Astrocyte (in vitro differentiated cells and primary cell): ENCODE results near the gene LGI1. TPM values are rescaled to one million over a fixed set of nuclear protein-coding genes. Genes with fewer than 3 reads are reported as not detected.

Source experiments
- DNase-seq: peaks from one replicate; pipeline ENCODE4 v3.0.0-alpha.2; 2010; ENCODE audit warnings: low read depth
- FAIRE-seq: peaks from 2 replicates; lab custom pipeline; 2011; peaks lifted over from hg19 to GRCh38; lab: Jason Lieb, UNC
- H2AFZ ChIP-seq: 2 replicates; pipeline ENCODE4 v1.6.0; 2012; ENCODE audit warnings: low read depth, low read length, inconsistent platforms
- H3K27ac ChIP-seq: 2 replicates; pipeline ENCODE4 v1.5.1; 2011; ENCODE audit warnings: low read depth, low read length, inconsistent platforms
- H3K27me3 ChIP-seq: 2 replicates; pipeline ENCODE4 v1.6.0; 2011; ENCODE audit warnings: low read length, inconsistent platforms; ENCODE audit not compliant: insufficient read depth
- H3K36me3 ChIP-seq: 2 replicates; pipeline ENCODE4 v1.5.1; 2011; ENCODE audit warnings: low read length, inconsistent platforms; ENCODE audit not compliant: insufficient read depth
- H3K4me1 ChIP-seq: 2 replicates; pipeline ENCODE4 v1.5.1; 2011; ENCODE audit warnings: low read length, inconsistent platforms; ENCODE audit not compliant: insufficient read depth
- H3K4me2 ChIP-seq: 2 replicates; pipeline ENCODE4 v1.6.0; 2012; ENCODE audit warnings: low read length, inconsistent platforms
- H3K4me3 ChIP-seq: 2 replicates; pipeline ENCODE4 v1.5.1; 2011; ENCODE audit warnings: low read depth, mild to moderate bottlenecking, low read length, inconsistent platforms; ENCODE audit not compliant: insufficient read depth
- H3K79me2 ChIP-seq: 2 replicates; pipeline ENCODE4 v1.6.0; 2012; ENCODE audit warnings: mild to moderate bottlenecking, low read length, inconsistent platforms; ENCODE audit not compliant: insufficient read depth
- H3K9ac ChIP-seq: 2 replicates; pipeline ENCODE4 v1.6.0; 2012; ENCODE audit warnings: mild to moderate bottlenecking, low read length, inconsistent platforms
- H3K9me3 ChIP-seq: 2 replicates; pipeline ENCODE4 v1.5.1; 2012; ENCODE audit warnings: low read depth, mild to moderate bottlenecking, low read length, inconsistent platforms; ENCODE audit not compliant: insufficient read depth
- H4K20me1 ChIP-seq: 2 replicates; pipeline ENCODE4 v1.6.0; 2012; ENCODE audit warnings: low read length, inconsistent platforms; ENCODE audit not compliant: insufficient read depth
- H3K27ac Mint-ChIP-seq: one replicate; pipeline ENCODE4 v1.8.0; 2021; ENCODE audit warnings: mild to moderate bottlenecking, mixed read lengths; ENCODE audit not compliant: unreplicated experiment
- H3K27me3 Mint-ChIP-seq: one replicate; pipeline ENCODE4 v1.8.0; 2021; ENCODE audit warnings: low read depth, mixed read lengths; ENCODE audit not compliant: unreplicated experiment
- H3K36me3 Mint-ChIP-seq: one replicate; pipeline ENCODE4 v1.8.0; 2021; ENCODE audit warnings: low read depth, mixed read lengths; ENCODE audit not compliant: unreplicated experiment
- H3K4me1 Mint-ChIP-seq: one replicate; pipeline ENCODE4 v1.8.0; 2021; ENCODE audit warnings: low read depth, mixed read lengths; ENCODE audit not compliant: unreplicated experiment
- H3K4me3 Mint-ChIP-seq: one replicate; pipeline ENCODE4 v1.8.0; 2021; ENCODE audit warnings: mild to moderate bottlenecking, moderate library complexity, mixed read lengths; ENCODE audit not compliant: unreplicated experiment
- H3K9me3 Mint-ChIP-seq: one replicate; pipeline ENCODE4 v1.8.0; 2021; ENCODE audit warnings: mild to moderate bottlenecking, mixed read lengths; ENCODE audit not compliant: unreplicated experiment
- EZH2 ChIP-seq: IDR thresholded peaks from 2 replicates; pipeline ENCODE4 v1.6.1; 2012; ENCODE audit warnings: mild to moderate bottlenecking, low read length, inconsistent platforms; ENCODE audit not compliant: insufficient read depth
- total RNA-seq: library from RNA; stranded (reverse); gene quantifications from 2 replicates; pipeline ENCODE4 v1.2.1, GENCODE V29; 2021
- TF ChIP-seq, protein P1 (sequence below): IDR thresholded peaks from 2 replicates; pipeline ENCODE4 v1.5.1; 2011; ENCODE audit warnings: low read depth, mild to moderate bottlenecking, inconsistent platforms, low read length, moderate library complexity; ENCODE audit not compliant: insufficient read depth

The LGI1 gene
- total RNA-seq, 1 donor from 2014 or later, result 2.0 TPM

GRCh38 chr10:93754761-93755160 is 3.0 kb upstream of the LGI1 start:
- H3K36me3 ChIP-seq, result no peaks in the 10 kb centered on the region
- peaks cover 16% of the 10 kb centered on the region for H3K4me1 ChIP-seq
- TF ChIP-seq, protein P1, sequence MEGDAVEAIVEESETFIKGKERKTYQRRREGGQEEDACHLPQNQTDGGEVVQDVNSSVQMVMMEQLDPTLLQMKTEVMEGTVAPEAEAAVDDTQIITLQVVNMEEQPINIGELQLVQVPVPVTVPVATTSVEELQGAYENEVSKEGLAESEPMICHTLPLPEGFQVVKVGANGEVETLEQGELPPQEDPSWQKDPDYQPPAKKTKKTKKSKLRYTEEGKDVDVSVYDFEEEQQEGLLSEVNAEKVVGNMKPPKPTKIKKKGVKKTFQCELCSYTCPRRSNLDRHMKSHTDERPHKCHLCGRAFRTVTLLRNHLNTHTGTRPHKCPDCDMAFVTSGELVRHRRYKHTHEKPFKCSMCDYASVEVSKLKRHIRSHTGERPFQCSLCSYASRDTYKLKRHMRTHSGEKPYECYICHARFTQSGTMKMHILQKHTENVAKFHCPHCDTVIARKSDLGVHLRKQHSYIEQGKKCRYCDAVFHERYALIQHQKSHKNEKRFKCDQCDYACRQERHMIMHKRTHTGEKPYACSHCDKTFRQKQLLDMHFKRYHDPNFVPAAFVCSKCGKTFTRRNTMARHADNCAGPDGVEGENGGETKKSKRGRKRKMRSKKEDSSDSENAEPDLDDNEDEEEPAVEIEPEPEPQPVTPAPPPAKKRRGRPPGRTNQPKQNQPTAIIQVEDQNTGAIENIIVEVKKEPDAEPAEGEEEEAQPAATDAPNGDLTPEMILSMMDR, result no peak
- no peak for TF ChIP-seq EZH2
- no peaks in the 10 kb centered on the region for H3K79me2 ChIP-seq
- no peak overlapping the region for H3K27ac ChIP-seq
- FAIRE-seq (no peak), DNase-seq (no peak)
- no peak overlapping the region for H3K4me3 ChIP-seq
- Mint-ChIP-seq H3K4me3 (no peak overlapping the region), H3K9me3 (peaks cover 2% of the 10 kb centered on the region), H3K36me3 (peaks cover 2% of the 10 kb centered on the region), H3K27ac (no peak overlapping the region), H3K27me3 (peaks cover 8% of the 10 kb centered on the region), H3K4me1 (peaks cover 20% of the 10 kb centered on the region)
- no peaks in the 10 kb centered on the region for H4K20me1 ChIP-seq
- no peak overlapping the region for H3K9ac ChIP-seq
- H3K4me2 ChIP-seq, result no peak overlapping the region
- H2AFZ ChIP-seq, result no peak overlapping the region
- H3K27me3 ChIP-seq, result peaks cover 7% of the 10 kb centered on the region
- H3K9me3 ChIP-seq, result no peaks in the 10 kb centered on the region

- Mint-ChIP-seq H3K27me3 (peaks cover 8% of the 10 kb centered on the region), H3K4me1 (peaks cover 20% of the 10 kb centered on the region), H3K36me3 (peaks cover 2% of the 10 kb centered on the region), H3K4me3 (no peak overlapping the region), H3K9me3 (peaks cover 2% of the 10 kb centered on the region), H3K27ac (no peak overlapping the region)
- DNase-seq, result no peak
- no peaks in the 10 kb centered on the region for H3K79me2 ChIP-seq
- no peak for FAIRE-seq
- peaks cover 16% of the 10 kb centered on the region for H3K4me1 ChIP-seq
- no peaks in the 10 kb centered on the region for H3K36me3 ChIP-seq
- no peak for TF ChIP-seq EZH2
- TF ChIP-seq, protein P1, result no peak
- H4K20me1 ChIP-seq, result no peaks in the 10 kb centered on the region
- H3K4me2 ChIP-seq, result no peak overlapping the region
- H3K27ac ChIP-seq, result no peak overlapping the region
- H3K27me3 ChIP-seq, result peaks cover 7% of the 10 kb centered on the region
- no peaks in the 10 kb centered on the region for H3K9me3 ChIP-seq
- no peak overlapping the region for H3K4me3 ChIP-seq
- H2AFZ ChIP-seq, result no peak overlapping the region
- H3K9ac ChIP-seq, result no peak overlapping the region
These were observed 2.2 kb upstream of the LGI1 start for GRCh38 chr10:93755443-93756116.

DNA sequence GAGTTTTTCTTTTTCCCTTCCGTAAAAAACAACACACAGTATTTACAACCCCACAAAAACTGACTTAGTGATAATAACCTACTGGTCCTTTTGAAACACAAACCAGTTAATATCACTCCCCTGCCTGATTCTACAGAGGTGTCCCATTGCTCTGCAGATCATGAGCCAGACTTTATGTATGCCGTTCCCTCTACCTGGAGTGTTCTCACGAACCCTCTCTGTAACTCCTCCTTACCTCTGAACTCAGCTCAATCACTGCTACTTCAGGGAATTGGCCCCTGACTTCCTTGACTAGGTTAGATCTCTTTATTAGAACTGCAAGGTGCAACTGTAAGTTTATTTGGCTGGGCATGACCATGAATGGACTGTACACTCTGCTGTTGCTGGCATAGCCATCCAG is 1.6 kb upstream of the LGI1 start:
- peaks cover 7% of the 10 kb centered on the region for H3K27me3 ChIP-seq
- FAIRE-seq (no peak), DNase-seq (no peak)
- Mint-ChIP-seq H3K4me3 (no peak overlapping the region), H3K27me3 (peaks cover 8% of the 10 kb centered on the region), H3K36me3 (peaks cover 2% of the 10 kb centered on the region), H3K4me1 (peaks cover 19% of the 10 kb centered on the region), H3K27ac (no peak overlapping the region), H3K9me3 (peaks cover 2% of the 10 kb centered on the region)
- no peak overlapping the region for H3K9ac ChIP-seq
- no peaks in the 10 kb centered on the region for H4K20me1 ChIP-seq
- H3K79me2 ChIP-seq, result no peaks in the 10 kb centered on the region
- no peak overlapping the region for H2AFZ ChIP-seq
- H3K4me1 ChIP-seq, result peaks cover 16% of the 10 kb centered on the region
- no peak overlapping the region for H3K4me3 ChIP-seq
- no peaks in the 10 kb centered on the region for H3K36me3 ChIP-seq
- no peak for TF ChIP-seq EZH2
- TF ChIP-seq, protein P1, result no peak
- H3K27ac ChIP-seq, result no peak overlapping the region
- H3K9me3 ChIP-seq, result no peaks in the 10 kb centered on the region
- H3K4me2 ChIP-seq, result no peak overlapping the region
